Left hindlimb (tissue), 1 donor: Measurements from ENCODE around the gene GTPBP2.

ENCODE experiments used
- DNase-seq: peaks from one replicate; pipeline ENCODE4 v3.0.0-alpha.2; 2018

GTPBP2 gene

GRCh38 chr6:43572015-43572414, 57.0 kb downstream of the GTPBP2 start:
- DNase-seq: no peak

GRCh38 chr6:43570876-43571441, 58.1 kb downstream of the GTPBP2 start:
- no peak for DNase-seq
